ENCODE measurements around the gene OCA2.

DNA sequence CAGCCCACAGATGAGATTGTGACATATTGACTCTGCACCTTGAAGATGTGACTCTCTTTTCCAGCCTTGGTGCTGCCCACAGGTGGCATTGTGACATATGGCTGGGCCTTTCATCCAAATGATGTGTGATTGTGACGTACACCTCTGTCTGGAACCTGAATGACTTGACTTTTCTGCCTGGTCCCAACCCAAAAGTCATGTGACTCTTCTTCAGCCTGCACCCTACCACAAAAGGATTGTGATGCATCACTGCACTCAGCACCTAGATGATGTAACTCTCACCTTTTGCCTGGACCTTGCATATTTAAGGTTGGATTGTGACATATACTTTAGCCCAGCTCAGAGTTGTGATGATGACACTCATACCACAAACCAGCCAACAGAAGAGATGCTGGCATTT lies 204.5 kb downstream of the OCA2 start:
- TF ChIP-seq POLR2AphosphoS5 (IDR thresholded peaks at IDR 0.05; ENCODE audit: low read depth, low read length): no peak
- TF ChIP-seq, protein P1, sequence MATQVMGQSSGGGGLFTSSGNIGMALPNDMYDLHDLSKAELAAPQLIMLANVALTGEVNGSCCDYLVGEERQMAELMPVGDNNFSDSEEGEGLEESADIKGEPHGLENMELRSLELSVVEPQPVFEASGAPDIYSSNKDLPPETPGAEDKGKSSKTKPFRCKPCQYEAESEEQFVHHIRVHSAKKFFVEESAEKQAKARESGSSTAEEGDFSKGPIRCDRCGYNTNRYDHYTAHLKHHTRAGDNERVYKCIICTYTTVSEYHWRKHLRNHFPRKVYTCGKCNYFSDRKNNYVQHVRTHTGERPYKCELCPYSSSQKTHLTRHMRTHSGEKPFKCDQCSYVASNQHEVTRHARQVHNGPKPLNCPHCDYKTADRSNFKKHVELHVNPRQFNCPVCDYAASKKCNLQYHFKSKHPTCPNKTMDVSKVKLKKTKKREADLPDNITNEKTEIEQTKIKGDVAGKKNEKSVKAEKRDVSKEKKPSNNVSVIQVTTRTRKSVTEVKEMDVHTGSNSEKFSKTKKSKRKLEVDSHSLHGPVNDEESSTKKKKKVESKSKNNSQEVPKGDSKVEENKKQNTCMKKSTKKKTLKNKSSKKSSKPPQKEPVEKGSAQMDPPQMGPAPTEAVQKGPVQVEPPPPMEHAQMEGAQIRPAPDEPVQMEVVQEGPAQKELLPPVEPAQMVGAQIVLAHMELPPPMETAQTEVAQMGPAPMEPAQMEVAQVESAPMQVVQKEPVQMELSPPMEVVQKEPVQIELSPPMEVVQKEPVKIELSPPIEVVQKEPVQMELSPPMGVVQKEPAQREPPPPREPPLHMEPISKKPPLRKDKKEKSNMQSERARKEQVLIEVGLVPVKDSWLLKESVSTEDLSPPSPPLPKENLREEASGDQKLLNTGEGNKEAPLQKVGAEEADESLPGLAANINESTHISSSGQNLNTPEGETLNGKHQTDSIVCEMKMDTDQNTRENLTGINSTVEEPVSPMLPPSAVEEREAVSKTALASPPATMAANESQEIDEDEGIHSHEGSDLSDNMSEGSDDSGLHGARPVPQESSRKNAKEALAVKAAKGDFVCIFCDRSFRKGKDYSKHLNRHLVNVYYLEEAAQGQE (IDR thresholded peaks at IDR 0.05; ENCODE audit: insufficient read depth in 1 of 2, low read depth in 2 of 2, low read length in 2 of 2): no peak

Data from PFSK-1 (cell line).